Activated CD8-positive, alpha-beta T cell treated with anti-CD3 and anti-CD28 coated beads for 36 hours (primary cell): ENCODE results near the gene ASRGL1. TPM values are rescaled to one million over a fixed set of nuclear protein-coding genes. Genes with fewer than 3 reads are reported as not detected.
A peak's percentile ranks its signal among the peaks of the same experiment; 100 is the strongest.

ENCODE experiments used
- ATAC-seq: fragments of 200-7000 bp; cut with Tn5 transposase; one replicate; pipeline ENCODE4 v1.10.0; 2021; ENCODE audit warnings: mild to moderate bottlenecking, moderate library complexity
- CTCF ChIA-PET: fragments of 350-600 bp; sonication (Branson Sonifier 250); formaldehyde crosslinking; loops from one replicate; lab custom pipeline; 2021; ENCODE audit warnings: antibody characterized with exemption; lab: Charles Lee
- POLR2A ChIA-PET: fragments of 350-600 bp; sonication (Branson Sonifier 250); formaldehyde crosslinking; loops from one replicate; lab custom pipeline; 2021; ENCODE audit warnings: antibody characterized with exemption; lab: Charles Lee
- DNase-seq: peaks from one replicate; pipeline ENCODE4 v3.0.0-alpha.2; 2020
- H3K27ac Mint-ChIP-seq: one replicate; pipeline ENCODE4 v1.8.0; 2021; ENCODE audit warnings: mild to moderate bottlenecking, mixed read lengths
- H3K27me3 Mint-ChIP-seq: one replicate; pipeline ENCODE4 v1.8.0; 2021; ENCODE audit warnings: mixed read lengths
- H3K36me3 Mint-ChIP-seq: one replicate; pipeline ENCODE4 v1.8.0; 2021; ENCODE audit warnings: low read depth, mixed read lengths
- H3K4me1 Mint-ChIP-seq: one replicate; pipeline ENCODE4 v1.8.0; 2021; ENCODE audit warnings: low read depth, mixed read lengths
- H3K4me3 Mint-ChIP-seq: one replicate; pipeline ENCODE4 v1.8.0; 2021; ENCODE audit warnings: mild to moderate bottlenecking, moderate library complexity, mixed read lengths
- H3K9me3 Mint-ChIP-seq: one replicate; pipeline ENCODE4 v1.8.0; 2021; ENCODE audit warnings: mixed read lengths
- CTCF ChIP-seq: fragments of 200-600 bp; IDR thresholded peaks from one replicate; pipeline ENCODE4 v1.8.0; 2022; ENCODE audit warnings: antibody characterized with exemption, mild to moderate bottlenecking
- intact Hi-C: fragments of 100-400 bp; cut with micrococcal nuclease; formaldehyde crosslinking; loops from one replicate; pipeline ENCODE4 v1.10.0; 2022
- total RNA-seq, 2 experiments: library from RNA; stranded (reverse); gene quantifications; one replicate each; pipeline ENCODE4 v1.2.3, GENCODE V29; 2021

ASRGL1 gene
- 1 to 10 TPM; 6.4 to 6.7 TPM for total RNA-seq

GRCh38 chr11:62337303-62338181 is at the start of gene ASRGL1:
Gene ASRGL1 (plus strand): TSS chr11:62337448. CDS start chr11:62337978, 530 bp downstream.
- H3K4me3 Mint-ChIP-seq = peak within 1 kb of the TSS; percentile 80
- ATAC-seq = peak; percentile 84
- peak within 1 kb of the TSS; percentile 32 for H3K27ac Mint-ChIP-seq
- peaks cover 4% of the 10 kb centered on the region for H3K27me3 Mint-ChIP-seq
- ChIA-PET CTCF (interaction anchor here (0.8 to 4.5 kb wide), 9 partner anchors 10 to 205 kb away, joined by 3 to 45 read pairs (median 3); no protein-coding TSS in a partner anchor), POLR2A (interaction anchor here (1.0 to 1.3 kb wide), 3 partner anchors 14 to 40 kb away, joined by 3 read pairs; no protein-coding TSS in a partner anchor)
- H3K36me3 Mint-ChIP-seq = no peaks in the 10 kb centered on the region
- DNase-seq = peak; percentile 80
- no peaks in the 10 kb centered on the region for H3K9me3 Mint-ChIP-seq
- TF ChIP-seq CTCF = no peak
- intact Hi-C loops = no loop called here
- peaks cover 8% of the 10 kb centered on the region for H3K4me1 Mint-ChIP-seq

GRCh38 chr11:62295504-62295903 is 41.7 kb upstream of the ASRGL1 start:
- H3K36me3 Mint-ChIP-seq = no peaks in the 10 kb centered on the region
- TF ChIP-seq CTCF = no peak
- ChIA-PET CTCF (no interaction called here), POLR2A (no interaction called here)
- H3K4me1 Mint-ChIP-seq = no peaks in the 10 kb centered on the region
- no peak overlapping the region for H3K27ac Mint-ChIP-seq
- no peaks in the 10 kb centered on the region for H3K9me3 Mint-ChIP-seq
- H3K27me3 Mint-ChIP-seq = peaks cover 14% of the 10 kb centered on the region
- H3K4me3 Mint-ChIP-seq = no peak overlapping the region
- peak; percentile 37 for DNase-seq
- peak; percentile 53 for ATAC-seq
- intact Hi-C loops = no loop called here

DNA sequence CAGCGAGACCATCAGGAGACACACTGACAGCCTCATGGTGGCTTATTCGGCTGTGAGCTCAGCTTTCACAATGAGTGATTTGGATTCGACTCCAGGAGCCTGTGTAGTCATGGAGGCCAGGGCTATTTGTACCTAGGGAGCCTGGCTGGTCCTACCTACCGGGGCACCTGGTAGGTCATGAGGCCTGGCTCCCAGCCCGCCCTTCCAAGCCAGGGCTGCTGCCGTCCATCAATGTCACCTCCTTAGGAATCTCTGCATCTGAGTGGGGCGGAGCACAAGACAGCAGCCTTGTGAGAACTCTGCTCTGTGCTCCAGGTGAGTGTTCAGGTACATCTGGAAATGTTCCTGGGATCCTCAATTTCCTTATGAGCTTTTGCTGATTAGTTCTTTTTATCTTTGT is 38.3 kb upstream of the ASRGL1 start, which contains the start of gene SCGB1D4:
Gene SCGB1D4 (minus strand): TSS at position 101 of the 400 bp plus-strand sequence. CDS start 65 bp downstream, at position 36.
- DNase-seq = no peak
- intact Hi-C loops = no loop called here
- CTCF ChIA-PET = interaction anchor here (1.0 to 3.9 kb wide), 3 partner anchors 12 to 33 kb away, joined by 3 to 25 read pairs (median 4); no protein-coding TSS in a partner anchor
- Mint-ChIP-seq H3K9me3 (no peaks in the 10 kb centered on the region), H3K27ac (no peak within 1 kb of the TSS), H3K27me3 (peaks cover 17% of the 10 kb centered on the region), H3K36me3 (no peaks in the 10 kb centered on the region), H3K4me1 (no peaks in the 10 kb centered on the region), H3K4me3 (no peak within 1 kb of the TSS)
- POLR2A ChIA-PET = interaction anchor here (1.2 kb wide), 1 partner anchor 12 kb away, joined by 4 read pairs; no protein-coding TSS in a partner anchor
- TF ChIP-seq CTCF = no peak
- no peak for ATAC-seq

GRCh38 chr11:62306227-62306626 is 31.0 kb upstream of the ASRGL1 start:
- TF ChIP-seq CTCF = no peak
- Mint-ChIP-seq H3K27me3 (peaks cover 35% of the 10 kb centered on the region), H3K4me3 (no peak overlapping the region), H3K27ac (no peak overlapping the region), H3K4me1 (peaks cover 3% of the 10 kb centered on the region), H3K9me3 (peaks cover 2% of the 10 kb centered on the region), H3K36me3 (no peaks in the 10 kb centered on the region)
- POLR2A ChIA-PET = interaction anchor here (0.6 kb wide), 1 partner anchor 24 kb away, joined by 4 read pairs; no protein-coding TSS in a partner anchor
- ATAC-seq (no peak), DNase-seq (no peak)
- intact Hi-C loops = no loop called here
- CTCF ChIA-PET = no interaction called here

- CTCF ChIA-PET = no interaction called here
- H3K27ac Mint-ChIP-seq = no peak overlapping the region
- no peaks in the 10 kb centered on the region for H3K36me3 Mint-ChIP-seq
- DNase-seq (no peak), ATAC-seq (no peak)
- no peak overlapping the region for H3K4me3 Mint-ChIP-seq
- POLR2A ChIA-PET = no interaction called here
- no peak for TF ChIP-seq CTCF
- H3K4me1 Mint-ChIP-seq = peaks cover 9% of the 10 kb centered on the region
- peaks cover 2% of the 10 kb centered on the region for H3K9me3 Mint-ChIP-seq
- peaks cover 36% of the 10 kb centered on the region for H3K27me3 Mint-ChIP-seq
- intact Hi-C loops = no loop called here
These were observed 29.3 kb upstream of the ASRGL1 start for GRCh38 chr11:62307950-62308349.
